Activated T-helper 9 cell treated with anti-CD3 and anti-CD28 coated beads, Interleukin-2, amount 50 U/mL, for 16 hours (primary cell): Measurements from ENCODE around the gene TCF7L1.

Source experiments
- DNase-seq: peaks from one replicate; pipeline ENCODE4 v3.0.0-alpha.2; 2020; ENCODE audit warnings: low read depth

Gene TCF7L1

GRCh38 chr2:85356186-85356585, 223.0 kb downstream of the TCF7L1 start:
- no peak for DNase-seq

- DNase-seq = no peak
These were observed 224.5 kb downstream of the TCF7L1 start for GRCh38 chr2:85357736-85358135.
